HG02981 (cell line): Measurements from ENCODE around the gene MED20.
"Not testable (repeated sequence)": the region's sequence is repeated elsewhere in the genome, so short reads cannot be mapped to it uniquely, and the experiment has no call there.

ENCODE experiments used
- ATAC-seq: cut with Tn5 transposase; IDR thresholded peaks from one replicate; pipeline ENCODE4 v1.9.1; 2021; ENCODE audit warnings: mild to moderate bottlenecking, moderate library complexity; ENCODE audit not compliant: unreplicated experiment

Gene MED20, protein sequence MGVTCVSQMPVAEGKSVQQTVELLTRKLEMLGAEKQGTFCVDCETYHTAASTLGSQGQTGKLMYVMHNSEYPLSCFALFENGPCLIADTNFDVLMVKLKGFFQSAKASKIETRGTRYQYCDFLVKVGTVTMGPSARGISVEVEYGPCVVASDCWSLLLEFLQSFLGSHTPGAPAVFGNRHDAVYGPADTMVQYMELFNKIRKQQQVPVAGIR

GRCh38 chr6:41920921-41921711 is at the start of gene MED20, which contains the start of gene BYSL:
Gene MED20 (minus strand): TSS chr6:41921139. CDS start chr6:41921018, 121 bp downstream.
Gene BYSL (plus strand): TSS chr6:41921499. CDS start chr6:41921563, 64 bp downstream.
- ATAC-seq = peak; percentile 81

DNA sequence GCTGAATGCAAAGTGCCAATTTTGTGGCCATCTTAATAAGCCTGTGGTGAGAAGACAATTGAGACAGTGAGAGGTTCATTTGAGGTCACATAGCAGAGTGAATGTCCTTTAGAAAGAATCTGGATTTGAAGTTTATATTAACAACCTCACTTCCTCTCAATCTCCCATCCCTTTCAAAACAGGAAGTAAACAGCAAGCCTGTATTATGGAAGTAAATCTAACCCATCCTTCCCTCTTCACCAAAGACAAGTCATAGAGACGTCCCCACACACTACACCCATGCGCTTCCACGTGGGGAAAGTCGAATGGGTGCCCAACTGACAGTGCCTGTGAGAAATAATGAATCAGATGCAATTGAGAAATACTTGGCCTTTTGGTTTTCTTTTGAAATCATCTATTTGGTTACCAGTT is 49.5 kb upstream of the MED20 start:
- no peak for ATAC-seq

GRCh38 chr6:41967312-41968287 is 46.7 kb upstream of the MED20 start:
- no peak for ATAC-seq

DNA sequence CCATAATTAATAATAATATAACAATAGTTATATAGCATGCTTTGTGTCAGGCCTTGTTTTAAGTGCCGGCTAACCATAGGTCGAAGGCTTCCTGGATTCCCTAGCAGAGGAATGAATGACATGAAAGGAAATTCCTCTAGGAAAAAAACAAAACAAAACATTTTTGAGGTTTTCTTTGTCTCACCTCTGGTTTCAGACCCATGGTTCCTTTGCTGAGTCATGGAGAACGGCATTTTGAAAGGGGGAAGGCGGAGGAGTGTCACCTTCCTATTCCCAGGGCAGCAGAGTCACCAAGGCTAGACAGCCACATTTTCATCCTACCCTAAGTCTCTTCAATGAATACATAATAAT is 46.0 kb upstream of the MED20 start:
- no peak for ATAC-seq

- ATAC-seq = no peak
These were observed 45.4 kb upstream of the MED20 start for GRCh38 chr6:41966214-41966920.

DNA sequence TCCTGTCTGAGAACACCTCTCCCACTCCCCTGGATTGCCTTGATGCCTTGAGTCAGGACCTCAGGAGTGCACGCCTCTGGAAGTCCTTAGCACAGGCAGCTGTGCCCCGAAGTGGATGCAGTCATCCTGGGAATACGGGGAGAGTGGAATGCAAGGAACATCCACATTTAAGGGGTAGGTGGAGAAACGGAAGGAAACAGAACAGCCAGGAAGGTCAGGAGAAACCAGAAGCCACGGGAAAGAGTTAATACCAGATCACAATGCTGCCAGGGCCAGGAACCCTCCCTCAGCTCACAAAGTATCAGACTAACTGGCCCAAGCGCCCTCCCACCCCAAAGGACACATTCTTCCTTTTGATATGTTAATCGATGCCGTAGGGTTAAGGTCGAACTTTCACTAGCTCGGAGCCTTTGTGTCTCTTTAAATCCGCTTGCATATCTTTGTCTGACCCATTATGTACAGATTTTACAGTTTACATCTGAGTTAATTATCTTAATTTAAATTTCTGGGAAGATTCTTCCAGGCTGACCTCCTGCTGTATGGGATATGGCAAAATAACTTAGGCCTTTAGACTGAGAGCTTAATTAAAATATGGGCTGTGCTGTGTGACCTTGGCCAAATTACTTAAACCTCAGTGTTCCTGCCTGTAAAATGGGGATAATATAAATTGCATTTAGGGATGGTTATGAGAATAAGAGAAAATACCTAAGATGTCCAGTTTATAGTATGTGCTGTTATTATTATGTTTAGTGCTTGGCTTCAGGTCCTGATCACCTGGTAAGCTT is 44.7 kb upstream of the MED20 start:
- no peak for ATAC-seq

- no peak for ATAC-seq
These were observed 43.4 kb upstream of the MED20 start for GRCh38 chr6:41964201-41964887.

- ATAC-seq = no peak
These were observed 42.4 kb upstream of the MED20 start for GRCh38 chr6:41963371-41963770.

DNA sequence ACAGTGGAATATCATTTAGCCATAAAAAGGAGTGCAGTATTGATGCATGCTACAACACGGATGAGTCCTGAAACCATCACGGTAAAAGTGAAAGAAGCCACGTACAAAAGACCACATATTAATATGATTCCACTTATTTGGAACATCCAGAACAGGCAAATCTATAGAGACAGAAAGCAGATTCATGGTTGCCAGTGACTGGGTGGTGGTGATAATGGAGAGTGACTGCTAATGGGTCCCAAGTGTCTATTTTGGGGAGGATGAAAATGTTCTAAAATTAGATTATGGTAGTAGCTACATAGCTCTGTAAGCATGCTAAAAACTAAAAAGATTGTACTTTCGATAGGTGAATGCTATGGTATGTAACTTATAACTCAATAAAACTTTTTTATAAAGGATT is 39.1 kb upstream of the MED20 start:
- ATAC-seq = no peak

- ATAC-seq = no peak
These were observed 37.3 kb upstream of the MED20 start for GRCh38 chr6:41958022-41958856.

GRCh38 chr6:41957117-41957516 is 36.2 kb upstream of the MED20 start:
- no peak for ATAC-seq

DNA sequence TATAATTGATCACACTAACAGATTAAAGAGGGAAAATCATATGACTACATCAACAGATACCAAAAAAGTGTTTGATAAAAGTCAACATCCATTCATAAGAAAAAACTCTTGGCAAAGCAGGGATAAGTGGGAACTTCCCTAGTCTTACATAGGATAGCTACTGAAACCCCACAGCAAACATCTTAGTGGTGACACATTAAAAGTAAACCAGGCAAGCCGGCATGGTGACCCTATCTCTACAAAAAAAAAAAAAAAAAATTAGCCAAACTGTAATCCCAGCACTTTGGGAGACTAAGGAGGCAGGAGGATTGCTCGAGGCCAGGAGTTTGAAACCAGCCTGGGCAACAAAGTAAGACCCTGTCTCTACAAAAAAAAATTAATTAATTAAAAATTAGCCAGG is 34.5 kb upstream of the MED20 start:
- ATAC-seq = no peak

DNA sequence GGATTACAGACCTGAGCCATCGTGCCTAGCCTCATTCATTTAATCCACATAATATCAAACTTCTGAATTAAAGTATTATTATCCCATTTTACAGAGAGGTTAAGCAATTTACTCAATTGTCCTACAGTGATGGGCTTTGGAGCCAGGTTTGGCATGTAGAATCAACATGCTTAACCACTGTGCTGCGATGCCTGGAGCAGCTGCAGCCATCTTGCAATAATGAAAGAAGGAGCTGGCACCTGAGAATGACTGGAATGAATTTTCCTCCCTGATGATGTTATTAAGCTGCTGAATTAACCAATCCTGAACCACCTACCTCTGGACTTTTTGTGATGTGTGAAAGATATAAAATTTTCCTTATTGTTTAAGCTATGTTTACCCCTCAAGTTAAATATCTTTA is 33.7 kb upstream of the MED20 start:
- no peak for ATAC-seq

- no peak for ATAC-seq
These were observed 26.8 kb upstream of the MED20 start for GRCh38 chr6:41947581-41948220.

- no peak for ATAC-seq
These were observed 22.5 kb upstream of the MED20 start for GRCh38 chr6:41943456-41943855.

- not testable (repeated sequence) for ATAC-seq
These were observed 21.9 kb upstream of the MED20 start for GRCh38 chr6:41942882-41943281.

- no peak for ATAC-seq
These were observed 21.3 kb upstream of the MED20 start for GRCh38 chr6:41942067-41942851.
